Vagina (tissue), 2 donors: ENCODE data around the gene RNF183.

Experiments used
- CTCF ChIP-seq, 3 experiments: fragments of 450-650 bp in 2 of 3; fragments of 200-600 bp in 1 of 3; sonication (generic) in 1 of 3; IDR thresholded peaks; one replicate each; pipeline ENCODE4 v1.5.1; 2017 to 2019; ENCODE audit warnings: antibody characterized with exemption in 3 of 3, mild to moderate bottlenecking in 2 of 3, moderate library complexity in 2 of 3
- POLR2A ChIP-seq, 2 donors: fragments of 450-650 bp; IDR thresholded peaks; one replicate each; pipeline ENCODE4 v1.6.1; 2017; ENCODE audit warnings: antibody characterized with exemption in 2 of 2, mild to moderate bottlenecking in 2 of 2, moderate library complexity in 2 of 2
- POLR2AphosphoS5 ChIP-seq, 2 donors: sonication (generic); formaldehyde crosslinking; IDR thresholded peaks; one replicate each; pipeline ENCODE4 v1.9.0; 2017; ENCODE audit warnings: antibody characterized with exemption in 2 of 2, mild to moderate bottlenecking in 2 of 2, low read depth in 1 of 2; ENCODE audit not compliant: insufficient read depth in 1 of 2

GRCh38 chr9:113274474-113275156, 28.6 kb downstream of the RNF183 start:
- TF ChIP-seq POLR2AphosphoS5 (IDR thresholded peaks at IDR 0.05; ENCODE audit: insufficient read depth in 1 of 2, low read depth in 1 of 2), result peak in 1 of 2 donors; percentile 50
- peak; percentile 58 to 59 (median 59) for TF ChIP-seq CTCF (IDR thresholded peaks at IDR 0.05)
- no peak for TF ChIP-seq POLR2A (IDR thresholded peaks at IDR 0.05)
